GM12878 (cell line): ENCODE results near the gene NHEJ1. TPM values are rescaled to one million over a fixed set of nuclear protein-coding genes. Genes with fewer than 3 reads are reported as not detected.

Experiments used
- ATAC-seq: fragments of 200-7000 bp; cut with Tn5 transposase; 3 replicates; pipeline ENCODE4 v1.9.1; 2020; ENCODE audit warnings: mild to moderate bottlenecking, moderate library complexity
- BruUV-seq: library from RNA; stranded (reverse); fragments of 400-500 nt; replicated peaks from 2 replicates; lab custom pipeline; 2021; lab: Mats Ljungman, UMichigan
- CTCF ChIA-PET: fragments of 300-600 bp; sonication (Branson Sonifier 250); formaldehyde crosslinking; extraction: SDS; loops from one replicate; lab custom pipeline; 2021; ENCODE audit warnings: inconsistent platforms; lab: Yijun Ruan, JAX
- POLR2A ChIA-PET: fragments of 350-600 bp; formaldehyde crosslinking; extraction: SDS; loops from one replicate; lab custom pipeline; 2021; ENCODE audit warnings: inconsistent platforms; lab: Charles Lee
- RAD21 ChIA-PET: fragments of 300-600 bp; sonication (Branson Sonifier 250); formaldehyde crosslinking; loops from one replicate; lab custom pipeline; 2023; ENCODE audit warnings: antibody characterized with exemption; ENCODE audit not compliant: unreplicated experiment; lab: Charles Lee
- SMC1A ChIA-PET: fragments of 300-600 bp; sonication (Branson Sonifier 250); formaldehyde crosslinking; loops from one replicate; lab custom pipeline; 2023; ENCODE audit not compliant: unreplicated experiment, uncharacterized antibody; lab: Charles Lee
- DNase-seq: peaks from one replicate; pipeline ENCODE4 v3.0.0-alpha.2; 2011; ENCODE audit warnings: low read depth, low spot score
- FAIRE-seq: peaks from 3 replicates; lab custom pipeline; 2011; peaks lifted over from hg19 to GRCh38; lab: Jason Lieb, UNC
- H2AFZ ChIP-seq: 2 replicates; pipeline ENCODE4 v1.6.0; 2011; ENCODE audit warnings: low read depth, low read length, control low read depth; ENCODE audit not compliant: control insufficient read depth
- H3K27ac ChIP-seq: 2 replicates; pipeline ENCODE4 v1.5.1; 2011; ENCODE audit warnings: control low read depth; ENCODE audit not compliant: control insufficient read depth, insufficient read depth
- H3K27me3 ChIP-seq, 2 experiments: replicated peaks in 1 of 2; 2 replicates each; pipeline versions ENCODE4 v1.6.0 to v1.6.1; 2011; ENCODE audit warnings: low read length in 1 of 2; ENCODE audit not compliant: control insufficient read depth in 2 of 2, insufficient read depth in 2 of 2
- H3K36me3 ChIP-seq, 2 experiments: 2 replicates each; pipeline ENCODE4 v1.5.1; 2011; ENCODE audit warnings: low read length in 1 of 2; ENCODE audit not compliant: control insufficient read depth in 2 of 2, insufficient read depth in 2 of 2
- H3K4me1 ChIP-seq: 2 replicates; pipeline ENCODE4 v1.6.1; 2011; ENCODE audit warnings: mild to moderate bottlenecking, low read length, moderate library complexity, mixed read lengths; ENCODE audit not compliant: control insufficient read depth, insufficient read depth
- H3K4me2 ChIP-seq: 2 replicates; pipeline ENCODE4 v1.6.0; 2011; ENCODE audit warnings: control low read depth; ENCODE audit not compliant: control insufficient read depth, insufficient read depth
- H3K4me3 ChIP-seq: fragments of 200-600 bp; sonication (generic); 2 replicates; pipeline ENCODE4 v1.5.1; 2016
- H3K79me2 ChIP-seq: 2 replicates; pipeline ENCODE4 v1.6.0; 2011; ENCODE audit warnings: low read length; ENCODE audit not compliant: control insufficient read depth, insufficient read depth
- H3K9ac ChIP-seq: 2 replicates; pipeline ENCODE4 v1.8.0; 2011; ENCODE audit warnings: low read length, control low read depth, mixed read lengths; ENCODE audit not compliant: control insufficient read depth, insufficient read depth
- H3K9me3 ChIP-seq: replicated peaks from 3 replicates; pipeline ENCODE4 v1.5.1; 2011; ENCODE audit warnings: mild to moderate bottlenecking, low read length; ENCODE audit not compliant: control insufficient read depth, insufficient read depth
- H4K20me1 ChIP-seq: 2 replicates; pipeline ENCODE4 v1.6.0; 2011; ENCODE audit not compliant: control insufficient read depth, insufficient read depth
- E2F4 ChIP-seq: IDR thresholded peaks from 2 replicates; pipeline ENCODE4 v1.6.1; 2012; ENCODE audit warnings: low read depth, low read length, improper control_type of control experiment
- IKZF1 ChIP-seq: fragments of 450-650 bp; conservative IDR thresholded peaks from 2 replicates; pipeline ENCODE4 v1.6.1; 2017; ENCODE audit warnings: antibody characterized with exemption, mild to moderate bottlenecking
- JUNB ChIP-seq: IDR thresholded peaks from 2 replicates; pipeline ENCODE4 v1.6.1; 2016; ENCODE audit warnings: antibody characterized with exemption, mild to moderate bottlenecking
- MEF2A ChIP-seq: IDR thresholded peaks from 2 replicates; pipeline ENCODE4 v1.6.1; 2011; ENCODE audit warnings: low read depth, mild to moderate bottlenecking, low read length, moderate library complexity; ENCODE audit not compliant: insufficient read depth
- RCOR1 ChIP-seq: conservative IDR thresholded peaks from 2 replicates; pipeline ENCODE4 v1.6.1; 2012; ENCODE audit warnings: low read depth, low read length, improper control_type of control experiment
- SKIL ChIP-seq: fragments of 450-650 bp; IDR thresholded peaks from 2 replicates; pipeline ENCODE4 v1.6.1; 2017; ENCODE audit warnings: mild to moderate bottlenecking, low read depth, inconsistent platforms; ENCODE audit not compliant: poor library complexity, severe bottlenecking
- SMC3 ChIP-seq: IDR thresholded peaks from 2 replicates; pipeline ENCODE4 v1.6.1; 2011; ENCODE audit warnings: low read length, improper control_type of control experiment, borderline replicate concordance
- SREBF1 ChIP-seq: IDR thresholded peaks from 2 replicates; pipeline ENCODE4 v1.6.1; 2012; ENCODE audit warnings: mild to moderate bottlenecking, low read length
- TAF1 ChIP-seq: IDR thresholded peaks from 2 replicates; pipeline ENCODE4 v1.6.1; 2011; ENCODE audit warnings: mild to moderate bottlenecking, low read depth, low read length, borderline replicate concordance
- WGBS: methylation state at CpG from one replicate; pipeline ENCODE4 v1.1.6; 2016; ENCODE audit warnings: low lambda C conversion rate; ENCODE audit not compliant: insufficient replicate concordance, insufficient coverage; ENCODE audit errors: missing lambda C conversion rate; 5-methylcytosine and 5-hydroxymethylcytosine counted together
- in situ Hi-C: fragments of 300-500 bp; cut with MboI; formaldehyde crosslinking; loops from 9 replicates; pipeline ENCODE4 v1.14.3; 2018; ENCODE audit warnings: mixed read lengths
- intact Hi-C: fragments of 100-400 bp; cut with micrococcal nuclease; formaldehyde crosslinking; loops from one replicate; pipeline ENCODE4 v1.14.2; 2022; ENCODE audit not compliant: unreplicated experiment
- polyA plus RNA-seq, 11 experiments: library from polyadenylated mRNA; depleted of rRNA in 4 of 11; unstranded in 6 of 11; stranded (reverse) in 5 of 11; fragments of >200 nt; fragmentation: Nextera tagmentation in 4 of 11; fragmentation: Illumina TruSeq in 1 of 11; extraction: Ambion mirVana in 4 of 11; extraction: Trizol in 1 of 11; gene quantifications; 1 replicate in 1 of 11; 2 replicates in 10 of 11; pipeline versions ENCODE4 v1.2.1 to v1.2.3, GENCODE V29; 2011 to 2016; ENCODE audit warnings: inconsistent platforms in 2 of 11, missing spikeins in 2 of 11, low read depth in 1 of 11
- total RNA-seq, 4 experiments: library from RNA; depleted of rRNA in 3 of 4; stranded (reverse); fragments of >200 nt in 3 of 4; fragmentation: Illumina TruSeq in 1 of 4; extraction: Trizol in 1 of 4; gene quantifications; 2 replicates each; pipeline versions ENCODE4 v1.2.1 to v1.2.3, GENCODE V29; 2013 to 2021

The NHEJ1 gene
- total and polyA plus RNA-seq, 10 of the 15 experiments (the other 5 are each of a cell fraction or from before 2014, with no cell fraction given): 11.8 to 20.2 (median 17.0) TPM

- in situ Hi-C loops: loop anchor here (5.0 kb wide), 1 partner anchor 34 kb away; the partner anchor contains the start of gene SLC23A3
- CTCF ChIA-PET: interaction anchor here (0.6 to 2.1 kb wide), 15 partner anchors 9 to 456 kb away, joined by 3 to 19 read pairs (median 4); partner anchors contain the start of genes ANKZF1, ATG9A, CNPPD1 and NHEJ1
- ATAC-seq: no peak
Observed at GRCh38 chr2:219205981-219206327, 45.3 kb upstream of the NHEJ1 start.

More at GRCh38 chr2:219205981-219206327, 45.3 kb upstream of the NHEJ1 start:
- no peak for FAIRE-seq
- SMC1A ChIA-PET: interaction anchor here (1.0 to 3.1 kb wide), 11 partner anchors 10 to 90 kb away, joined by 3 to 14 read pairs (median 6); partner anchors contain the start of genes ABCB6, CNPPD1 and SLC23A3
- Histone ChIP-seq H3K36me3 (peaks cover 0 to 4% of the 10 kb centered on the region in 2 experiments; a peak in 1 of 4 replicates), H2AFZ (peak overlapping the region; percentile 96), H4K20me1 (no peaks in the 10 kb centered on the region), H3K27ac (peak overlapping the region; percentile 69), H3K27me3 (no peaks in the 10 kb centered on the region), H3K9me3 (no peaks in the 10 kb centered on the region), H3K79me2 (no peaks in the 10 kb centered on the region; the same call in 1 of the 2 replicates), H3K4me1 (peaks cover 8% of the 10 kb centered on the region), H3K9ac (peak overlapping the region; percentile 67), H3K4me3 (peak overlapping the region; percentile 50), H3K4me2 (peak overlapping the region; percentile 84)
- intact Hi-C loops: loop anchor here (2.0 to 5.0 kb wide), 2 partner anchors 29 to 71 kb away; partner anchors contain the start of genes CNPPD1 and DNAJB2
- BruUV-seq: no TSS peak
- WGBS: 16% methylated on average over 7 of the region's 7 CpGs
- POLR2A ChIA-PET: interaction anchor here (0.6 to 4.0 kb wide), 19 partner anchors 11 to 634 kb away, joined by 3 to 47 read pairs (median 6); partner anchors contain the start of genes ANKZF1, ATG9A, CNPPD1 and DNPEP
- no peak for DNase-seq
- RAD21 ChIA-PET: interaction anchor here (0.7 to 2.9 kb wide), 14 partner anchors 9 to 88 kb away, joined by 3 to 21 read pairs (median 6); partner anchors contain the start of genes CNPPD1, DNAJB2, GLB1L and SLC23A3
- TF ChIP-seq SKIL (no peak), SMC3 (no peak), E2F4 (no peak), MEF2A (no peak), SREBF1 (no peak), JUNB (no peak), TAF1 (no peak), IKZF1 (no peak), RCOR1 (no peak)
